OCI-LY3 (cell line): ENCODE results near the gene UBAP2.

ENCODE experiments used
- H2AFZ ChIP-seq: fragments of 200-600, 300-600 bp; shearing (Covaris generic); 2 replicates; pipeline ENCODE4 v1.6.0; 2014; ENCODE audit warnings: antibody characterized with exemption, low read depth, low read length
- H3K27ac ChIP-seq: fragments of 200-600, 300-600 bp; sonication (generic); 2 replicates; pipeline ENCODE4 v1.5.1; 2014; ENCODE audit warnings: mild to moderate bottlenecking, low read length, moderate library complexity, mixed read lengths
- H3K27me3 ChIP-seq: fragments of 200-600, 300-600 bp; sonication (generic); 2 replicates; pipeline ENCODE4 v1.6.1; 2014; ENCODE audit warnings: low read depth, low read length, mixed read lengths
- H3K36me3 ChIP-seq: fragments of 200-600, 300-600 bp; sonication (generic); replicated peaks from 2 replicates; pipeline ENCODE3; 2014; ENCODE audit warnings: low read depth, low read length, mixed read lengths
- H3K4me1 ChIP-seq: fragments of 300-600, 200-600 bp; sonication (generic); 2 replicates; pipeline ENCODE4 v1.6.1; 2014; ENCODE audit warnings: low read length, mixed read lengths
- H3K4me2 ChIP-seq: fragments of 200-600, 300-600 bp; sonication (generic); 2 replicates; pipeline ENCODE4 v1.6.1; 2014; ENCODE audit warnings: low read length, mixed read lengths
- H3K4me3 ChIP-seq: fragments of 300-600, 200-600 bp; sonication (generic); 2 replicates; pipeline ENCODE4 v1.5.1; 2014; ENCODE audit warnings: antibody characterized with exemption, mild to moderate bottlenecking, low read length, moderate library complexity
- H3K79me2 ChIP-seq: fragments of 300-600, 200-600 bp; shearing (Covaris generic); 2 replicates; pipeline ENCODE4 v1.6.1; 2014; ENCODE audit warnings: mild to moderate bottlenecking, low read length, mixed read lengths
- H3K9ac ChIP-seq: fragments of 300-600, 200-600 bp; shearing (Covaris generic); 2 replicates; pipeline ENCODE4 v1.6.0; 2014; ENCODE audit warnings: mild to moderate bottlenecking, low read length, moderate library complexity
- H3K9me3 ChIP-seq: fragments of 200-600, 300-600 bp; shearing (Covaris generic); 2 replicates; pipeline ENCODE4 v1.6.1; 2014; ENCODE audit warnings: low read length, mixed read lengths; ENCODE audit not compliant: insufficient read depth
- H4K20me1 ChIP-seq: fragments of 200-600, 300-600 bp; sonication (generic); 2 replicates; pipeline ENCODE4 v1.6.1; 2016; ENCODE audit warnings: low read length, mixed read lengths; ENCODE audit not compliant: insufficient read depth
- EZH2phosphoT487 ChIP-seq: fragments of 200-600 bp; shearing (Covaris generic); IDR thresholded peaks from 2 replicates; pipeline ENCODE4 v1.6.1; 2018; ENCODE audit warnings: antibody characterized with exemption, mixed run types, low read depth
- TF ChIP-seq, protein P1 (sequence below): fragments of 200-600, 300-600 bp; sonication (generic); IDR thresholded peaks from 2 replicates; pipeline ENCODE4 v1.5.1; 2014; ENCODE audit warnings: antibody characterized with exemption, low read length, low read depth

Gene UBAP2

DNA sequence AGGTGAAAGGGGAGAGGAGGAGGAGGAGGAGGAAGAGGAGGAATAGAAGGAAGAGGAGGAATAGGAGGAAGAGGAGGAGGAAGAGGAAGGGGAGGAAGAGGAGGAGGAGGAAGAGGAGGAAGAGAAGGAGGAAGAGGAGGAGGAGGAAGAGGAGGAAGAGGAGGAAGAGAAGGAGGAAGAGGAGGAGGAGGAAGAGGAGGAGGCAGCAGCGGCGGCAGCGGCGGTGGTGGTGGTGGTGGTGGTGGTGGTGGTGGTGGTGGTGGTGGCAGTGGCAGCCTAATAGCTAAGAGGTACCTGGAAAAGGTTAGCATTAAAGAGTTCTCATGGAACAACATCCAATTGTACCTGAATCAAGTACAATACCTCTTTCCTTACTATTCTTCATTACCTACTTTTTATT lies 32.5 kb downstream of the UBAP2 start:
- peaks cover 42% of the 10 kb centered on the region for H3K79me2 ChIP-seq
- peaks cover 7% of the 10 kb centered on the region for H3K36me3 ChIP-seq
- peaks cover 14% of the 10 kb centered on the region; the same call in 1 of the 2 replicates for H4K20me1 ChIP-seq
- H3K9ac ChIP-seq: no peak overlapping the region
- no peaks in the 10 kb centered on the region for H3K27me3 ChIP-seq
- H2AFZ ChIP-seq: no peak overlapping the region
- no peak overlapping the region for H3K4me2 ChIP-seq
- no peaks in the 10 kb centered on the region for H3K4me1 ChIP-seq
- no peaks in the 10 kb centered on the region for H3K9me3 ChIP-seq
- H3K4me3 ChIP-seq: no peak overlapping the region
- TF ChIP-seq, protein P1, sequence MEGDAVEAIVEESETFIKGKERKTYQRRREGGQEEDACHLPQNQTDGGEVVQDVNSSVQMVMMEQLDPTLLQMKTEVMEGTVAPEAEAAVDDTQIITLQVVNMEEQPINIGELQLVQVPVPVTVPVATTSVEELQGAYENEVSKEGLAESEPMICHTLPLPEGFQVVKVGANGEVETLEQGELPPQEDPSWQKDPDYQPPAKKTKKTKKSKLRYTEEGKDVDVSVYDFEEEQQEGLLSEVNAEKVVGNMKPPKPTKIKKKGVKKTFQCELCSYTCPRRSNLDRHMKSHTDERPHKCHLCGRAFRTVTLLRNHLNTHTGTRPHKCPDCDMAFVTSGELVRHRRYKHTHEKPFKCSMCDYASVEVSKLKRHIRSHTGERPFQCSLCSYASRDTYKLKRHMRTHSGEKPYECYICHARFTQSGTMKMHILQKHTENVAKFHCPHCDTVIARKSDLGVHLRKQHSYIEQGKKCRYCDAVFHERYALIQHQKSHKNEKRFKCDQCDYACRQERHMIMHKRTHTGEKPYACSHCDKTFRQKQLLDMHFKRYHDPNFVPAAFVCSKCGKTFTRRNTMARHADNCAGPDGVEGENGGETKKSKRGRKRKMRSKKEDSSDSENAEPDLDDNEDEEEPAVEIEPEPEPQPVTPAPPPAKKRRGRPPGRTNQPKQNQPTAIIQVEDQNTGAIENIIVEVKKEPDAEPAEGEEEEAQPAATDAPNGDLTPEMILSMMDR: no peak
- no peak for TF ChIP-seq EZH2phosphoT487
- H3K27ac ChIP-seq: no peak overlapping the region

GRCh38 chr9:34010979-34011378 lies 37.7 kb downstream of the UBAP2 start:
- Histone ChIP-seq H3K4me3 (no peak overlapping the region), H3K9me3 (no peaks in the 10 kb centered on the region), H3K4me2 (no peak overlapping the region), H4K20me1 (no peaks in the 10 kb centered on the region), H3K36me3 (peaks cover 13% of the 10 kb centered on the region), H3K9ac (no peak overlapping the region), H3K27me3 (no peaks in the 10 kb centered on the region), H3K79me2 (peaks cover 12% of the 10 kb centered on the region), H2AFZ (no peak overlapping the region), H3K27ac (no peak overlapping the region), H3K4me1 (no peaks in the 10 kb centered on the region)
- TF ChIP-seq, protein P1: peak; percentile 43
- TF ChIP-seq EZH2phosphoT487: no peak

GRCh38 chr9:34001951-34002350 lies 46.7 kb downstream of the UBAP2 start:
- no peak overlapping the region for H2AFZ ChIP-seq
- H3K27ac ChIP-seq: no peak overlapping the region
- H3K27me3 ChIP-seq: no peaks in the 10 kb centered on the region
- H3K9me3 ChIP-seq: no peaks in the 10 kb centered on the region
- TF ChIP-seq EZH2phosphoT487: no peak
- TF ChIP-seq, protein P1: no peak
- no peak overlapping the region for H3K9ac ChIP-seq
- H3K4me2 ChIP-seq: no peak overlapping the region
- peaks cover 21% of the 10 kb centered on the region for H3K79me2 ChIP-seq
- no peaks in the 10 kb centered on the region for H3K4me1 ChIP-seq
- H3K36me3 ChIP-seq: peaks cover 34% of the 10 kb centered on the region
- peaks cover under 1% of the 10 kb centered on the region; the same call in 1 of the 2 replicates for H4K20me1 ChIP-seq
- H3K4me3 ChIP-seq: no peak overlapping the region

DNA sequence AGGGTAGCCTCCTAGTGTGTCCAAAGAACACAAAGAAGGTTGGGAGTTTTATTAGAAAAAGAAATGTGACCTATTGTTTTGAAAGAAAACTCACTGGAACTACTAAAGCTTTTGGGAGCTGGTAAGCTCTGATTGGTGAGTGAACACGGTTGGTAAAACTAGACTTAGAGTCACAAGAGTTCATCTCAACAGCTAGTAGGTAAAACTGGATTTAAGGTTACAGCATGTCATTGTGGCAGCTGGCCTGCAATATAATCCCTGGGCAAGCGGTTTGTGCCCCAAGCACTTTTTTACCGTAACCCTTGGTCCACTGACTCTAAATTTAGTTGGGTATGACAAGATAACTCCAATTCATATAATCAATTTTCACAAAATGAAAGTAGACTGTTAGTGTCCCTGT lies 47.4 kb downstream of the UBAP2 start:
- H3K79me2 ChIP-seq: peaks cover 24% of the 10 kb centered on the region
- H3K9ac ChIP-seq: no peak overlapping the region
- no peak for TF ChIP-seq EZH2phosphoT487
- TF ChIP-seq, protein P1: no peak
- no peak overlapping the region for H3K27ac ChIP-seq
- H3K4me3 ChIP-seq: no peak overlapping the region
- no peaks in the 10 kb centered on the region for H3K27me3 ChIP-seq
- H3K4me2 ChIP-seq: no peak overlapping the region
- no peaks in the 10 kb centered on the region for H3K9me3 ChIP-seq
- H2AFZ ChIP-seq: no peak overlapping the region
- peaks cover 2% of the 10 kb centered on the region; the same call in 1 of the 2 replicates for H4K20me1 ChIP-seq
- peaks cover 36% of the 10 kb centered on the region for H3K36me3 ChIP-seq
- H3K4me1 ChIP-seq: no peaks in the 10 kb centered on the region
